GM19328 (cell line): ENCODE data around the gene PHACTR4.
"Not testable (repeated sequence)": the region's sequence is repeated elsewhere in the genome, so short reads cannot be mapped to it uniquely, and the experiment has no call there.

Experiments used
- ATAC-seq: cut with Tn5 transposase; IDR thresholded peaks from one replicate; pipeline ENCODE4 v1.9.1; 2021; ENCODE audit warnings: mild to moderate bottlenecking, moderate library complexity; ENCODE audit not compliant: unreplicated experiment

Gene PHACTR4

DNA sequence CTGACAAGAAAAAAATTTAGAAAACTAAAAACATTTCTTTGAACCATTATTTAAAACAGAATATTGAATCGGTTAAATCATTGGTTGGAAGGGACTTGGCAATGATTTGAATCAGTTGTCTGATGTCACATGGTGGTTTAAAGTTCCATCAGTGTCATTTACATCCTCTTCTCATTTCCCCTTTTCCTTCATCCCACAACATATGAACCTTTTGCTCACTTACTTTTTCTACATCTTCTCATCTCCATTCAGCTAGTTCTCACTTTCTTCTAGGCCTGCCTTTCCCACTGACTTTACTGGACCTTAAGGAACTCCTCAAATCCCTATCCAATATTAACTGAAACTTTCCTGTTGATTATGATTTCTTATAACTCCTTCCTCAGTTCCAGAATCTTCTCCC is 58.5 kb downstream of the PHACTR4 start:
- no peak for ATAC-seq

DNA sequence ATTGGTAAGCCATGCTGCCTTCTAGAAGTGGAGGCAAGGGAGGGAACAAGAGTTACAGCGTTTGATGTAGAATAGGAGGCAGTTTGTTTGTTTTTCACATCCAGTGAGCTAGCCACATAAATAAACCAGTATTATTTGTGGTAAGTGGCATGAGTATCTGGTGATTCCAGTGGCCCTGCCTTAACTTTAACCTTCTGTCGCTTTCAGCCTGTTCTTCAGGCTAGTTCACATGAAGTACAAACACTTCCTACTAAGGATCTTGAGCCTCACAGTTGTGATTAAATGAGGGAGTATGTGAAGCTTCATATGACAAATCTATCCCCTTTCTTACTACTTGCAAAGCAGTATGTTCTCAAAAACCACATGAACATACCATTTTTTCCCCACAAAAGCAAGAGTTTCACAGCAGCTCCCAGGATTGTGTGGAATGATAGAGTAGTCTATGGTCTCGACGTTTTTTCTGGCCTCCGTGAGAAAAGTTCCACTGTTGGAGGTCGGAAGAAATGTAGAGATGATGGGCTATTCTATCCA is 59.5 kb downstream of the PHACTR4 start:
- ATAC-seq: no peak

DNA sequence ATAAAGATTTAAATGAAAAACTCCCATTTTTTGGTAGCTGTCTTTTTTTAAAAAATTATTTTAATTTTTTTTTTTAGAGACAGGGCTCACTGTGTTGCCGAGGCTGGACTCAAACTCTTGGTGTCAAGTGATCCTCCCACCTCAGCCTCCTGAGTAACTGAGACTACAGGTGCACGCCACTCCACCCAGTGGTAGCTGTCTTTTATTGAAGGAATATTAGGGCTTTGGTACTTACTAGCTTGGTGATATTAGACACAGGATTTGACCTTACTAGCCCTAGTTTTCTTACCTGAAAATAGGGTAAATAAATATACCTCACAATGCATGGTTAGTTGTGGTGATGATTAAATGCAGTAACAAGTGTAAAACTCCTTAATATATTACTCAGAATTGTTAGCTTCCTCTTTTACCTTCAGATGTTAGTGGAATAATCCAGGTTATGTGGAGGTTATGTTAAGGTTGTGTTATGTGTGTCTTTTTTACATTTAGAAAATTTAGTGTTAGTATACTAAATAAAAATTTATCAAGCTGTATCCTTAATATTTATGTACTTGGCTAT is 66.8 kb downstream of the PHACTR4 start:
- ATAC-seq: no peak

DNA sequence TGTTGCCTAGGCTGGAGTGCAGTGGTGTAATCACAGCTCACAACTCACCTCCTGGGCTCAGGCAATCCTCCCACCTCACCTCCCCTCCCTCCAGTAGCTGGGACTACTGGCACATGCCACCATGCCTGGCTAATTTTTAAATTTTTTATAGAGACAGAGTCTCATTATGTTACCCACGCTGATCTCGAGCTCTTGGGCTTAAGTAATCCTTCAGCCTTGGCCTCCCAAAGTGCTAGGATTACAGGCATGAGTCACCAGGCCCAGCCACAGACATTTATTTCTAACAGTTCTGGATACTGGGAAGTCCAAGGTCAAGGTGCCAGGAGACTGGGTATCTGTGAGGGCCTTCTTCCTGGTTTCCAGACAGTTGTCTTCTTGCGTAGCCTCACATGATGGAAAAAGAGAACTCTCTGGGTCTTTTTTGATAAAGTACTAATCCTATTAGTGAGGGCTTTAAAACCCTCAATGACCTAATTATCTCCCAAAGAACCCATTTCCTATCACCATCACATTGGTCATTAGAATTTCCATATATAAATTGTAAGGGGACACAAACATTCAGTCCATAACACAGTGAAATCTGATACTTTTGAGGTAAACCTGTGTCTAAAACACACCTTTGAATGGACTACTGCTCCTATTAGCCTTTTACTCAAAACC is 67.9 kb downstream of the PHACTR4 start:
- no peak for ATAC-seq

DNA sequence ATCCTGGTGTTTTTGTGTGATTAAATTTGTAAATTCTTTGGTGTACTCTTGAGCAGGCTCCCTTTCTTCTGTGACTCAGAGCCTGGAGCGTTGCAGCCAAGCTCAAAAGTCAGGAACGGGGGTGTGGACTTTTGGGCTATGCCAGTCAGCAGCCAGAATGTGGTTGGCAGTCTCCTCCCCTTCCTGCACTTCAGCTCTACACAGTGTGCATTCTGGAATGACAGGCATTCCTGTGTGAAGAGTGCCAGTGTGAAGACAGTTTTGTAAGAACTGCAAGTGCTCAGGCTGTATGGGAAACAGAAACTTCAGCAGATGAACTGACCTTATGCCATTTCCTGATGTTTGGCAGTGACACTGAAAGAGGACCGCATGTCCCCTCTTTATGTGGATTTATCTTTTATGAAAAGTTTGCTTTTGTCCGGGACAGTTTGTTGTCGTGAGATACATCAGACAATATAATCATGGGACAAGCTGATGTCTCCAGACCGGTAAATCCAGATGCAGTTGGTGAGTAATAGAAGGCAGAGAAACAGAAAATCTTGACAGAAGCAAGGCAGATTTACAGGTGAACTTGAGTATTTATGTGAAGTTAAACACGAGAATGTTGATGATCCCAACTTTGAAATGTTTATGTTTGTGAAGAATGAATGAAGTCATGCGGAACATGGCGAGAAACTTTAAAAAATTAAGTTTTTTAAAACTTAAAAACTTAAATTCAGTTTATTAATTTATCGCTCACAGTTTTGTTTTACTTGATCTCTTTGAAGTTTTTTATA is 68.6 kb downstream of the PHACTR4 start:
- ATAC-seq: no peak

DNA sequence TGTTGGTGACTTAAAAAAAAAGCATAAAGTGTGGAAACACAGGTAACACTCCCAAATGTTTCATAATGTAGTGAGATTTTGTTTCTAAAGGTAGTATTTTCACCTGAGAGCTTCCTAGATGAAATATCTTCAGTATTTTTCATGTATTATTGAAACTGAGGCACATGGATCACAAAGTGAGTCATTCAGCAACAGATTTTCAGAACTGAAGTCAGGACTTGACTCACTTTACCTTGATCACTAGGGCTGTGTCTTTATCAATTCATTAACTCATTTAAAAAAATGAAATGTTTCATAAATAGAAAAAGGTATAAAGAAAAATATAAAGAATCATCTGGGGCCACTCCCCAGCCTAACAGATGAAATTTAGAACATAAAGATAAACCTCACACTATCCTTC is 69.8 kb downstream of the PHACTR4 start:
- ATAC-seq: no peak

DNA sequence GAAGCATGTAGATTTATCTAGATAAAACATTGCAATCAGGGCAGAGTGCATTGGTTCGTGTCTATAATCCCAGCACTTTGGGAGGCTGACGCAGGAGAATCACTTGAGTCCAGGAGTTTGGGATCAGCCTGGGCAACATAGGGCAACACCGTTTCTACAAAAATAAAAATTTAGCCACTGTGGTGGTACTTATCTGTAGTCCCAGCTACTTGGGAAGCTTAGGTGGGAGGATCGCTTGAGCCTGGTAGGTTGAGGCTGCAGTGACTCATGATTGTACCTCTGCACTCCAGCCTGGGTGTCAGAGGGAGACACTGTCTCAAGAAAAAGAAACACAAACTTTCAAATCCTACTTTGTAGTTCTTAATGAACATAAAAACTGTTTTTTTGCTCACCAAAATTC is 72.1 kb downstream of the PHACTR4 start:
- ATAC-seq: no peak

DNA sequence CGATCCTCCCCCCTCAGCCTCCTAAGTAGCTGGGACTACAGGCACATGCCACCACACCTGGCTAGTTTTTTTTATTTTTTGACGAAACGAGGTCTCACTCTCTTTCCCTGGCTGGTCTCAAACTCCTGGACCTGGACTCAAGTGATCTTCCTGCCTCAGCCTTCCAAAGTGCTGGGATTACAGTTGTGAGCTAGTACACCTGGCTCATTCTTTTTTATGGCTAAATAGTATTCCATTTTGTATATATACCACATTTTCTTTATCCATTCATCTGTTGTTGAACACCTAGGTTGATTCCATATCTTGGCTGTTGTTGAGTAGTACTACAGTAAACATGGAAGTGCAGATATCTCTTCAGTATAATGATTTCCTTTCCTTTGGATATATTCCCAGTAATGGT is 74.0 kb downstream of the PHACTR4 start:
- no peak for ATAC-seq

DNA sequence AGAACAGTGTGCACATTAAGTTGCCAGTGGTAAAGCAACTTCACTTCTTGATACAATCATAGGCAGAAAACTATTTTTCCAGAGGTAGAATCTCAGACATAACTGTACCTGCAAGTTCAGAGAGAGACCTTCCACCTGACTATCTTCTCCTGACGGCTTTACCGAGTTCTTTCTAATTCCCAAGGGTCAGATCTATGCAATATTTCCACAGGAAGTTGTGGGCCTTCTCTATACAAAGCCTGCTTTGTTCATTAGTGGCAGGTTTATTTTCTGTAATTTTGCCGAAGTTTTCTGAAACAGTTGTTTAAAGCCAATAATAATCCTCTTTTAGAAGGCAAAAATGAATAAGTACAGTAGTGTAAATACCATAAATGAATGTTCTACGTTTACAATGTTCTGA is 78.1 kb downstream of the PHACTR4 start:
- no peak for ATAC-seq

DNA sequence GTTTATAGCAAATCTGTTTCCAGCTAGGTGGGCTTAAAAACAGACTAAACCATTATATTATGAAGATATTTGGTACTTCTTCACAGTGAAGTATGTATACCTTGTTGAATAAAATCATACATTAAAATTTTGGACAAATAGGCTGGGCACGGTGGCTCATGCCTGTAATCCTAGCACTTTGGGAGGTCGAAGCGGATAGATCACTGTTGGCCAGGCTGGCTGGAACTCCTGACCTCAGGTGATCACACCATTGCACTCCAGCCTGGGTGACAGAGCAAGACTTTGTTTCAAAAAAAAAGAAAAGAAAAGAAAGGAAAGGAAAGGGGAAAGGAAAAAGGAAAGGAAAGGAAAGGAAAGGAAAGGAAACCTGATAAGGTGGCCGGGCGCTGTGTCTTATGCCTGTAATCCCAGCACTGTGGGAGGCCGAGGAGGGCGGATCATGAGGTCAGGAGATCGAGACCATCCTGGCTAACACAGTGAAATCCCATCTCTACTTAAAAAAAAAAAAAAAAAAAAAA is 78.6 kb downstream of the PHACTR4 start:
- not testable (repeated sequence) for ATAC-seq

DNA sequence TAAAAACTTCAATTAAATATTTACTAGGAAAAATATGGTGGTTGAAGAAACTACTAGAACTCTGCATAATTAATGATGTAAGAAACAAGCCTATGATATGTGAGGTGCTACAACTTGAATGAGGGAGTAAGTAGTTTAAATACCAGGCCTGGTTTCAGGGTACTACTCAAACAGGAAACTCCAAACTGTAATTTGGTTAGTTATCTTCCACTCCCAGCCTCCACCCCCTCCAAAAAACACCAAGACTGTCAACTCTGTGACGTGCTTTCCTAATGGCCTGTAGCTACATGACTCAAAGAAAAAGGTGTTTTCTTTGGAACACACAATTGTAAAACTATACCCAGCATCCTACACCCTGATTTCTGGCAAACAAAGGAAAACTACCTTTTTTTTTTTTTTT is 80.4 kb downstream of the PHACTR4 start:
- no peak for ATAC-seq

DNA sequence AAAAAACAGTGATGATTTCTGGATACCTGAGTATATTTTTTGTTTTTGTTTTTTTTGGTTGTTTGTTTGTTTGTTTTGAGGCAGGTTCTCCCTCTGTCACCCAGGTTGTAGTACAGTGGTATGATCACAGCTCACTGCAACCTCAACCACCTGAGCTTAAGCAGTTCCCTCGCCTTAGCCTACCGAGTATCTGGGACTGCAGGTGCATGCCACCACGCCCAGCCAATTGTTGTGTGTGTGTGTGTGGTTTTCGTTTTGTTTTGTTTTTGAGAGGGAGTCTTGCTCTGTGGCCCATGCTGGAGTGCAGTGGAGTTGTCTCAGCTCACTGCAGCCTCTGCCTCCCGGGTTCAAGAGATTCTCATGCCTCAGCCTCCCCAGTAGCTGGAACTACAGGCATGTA is 81.0 kb downstream of the PHACTR4 start:
- ATAC-seq: no peak

DNA sequence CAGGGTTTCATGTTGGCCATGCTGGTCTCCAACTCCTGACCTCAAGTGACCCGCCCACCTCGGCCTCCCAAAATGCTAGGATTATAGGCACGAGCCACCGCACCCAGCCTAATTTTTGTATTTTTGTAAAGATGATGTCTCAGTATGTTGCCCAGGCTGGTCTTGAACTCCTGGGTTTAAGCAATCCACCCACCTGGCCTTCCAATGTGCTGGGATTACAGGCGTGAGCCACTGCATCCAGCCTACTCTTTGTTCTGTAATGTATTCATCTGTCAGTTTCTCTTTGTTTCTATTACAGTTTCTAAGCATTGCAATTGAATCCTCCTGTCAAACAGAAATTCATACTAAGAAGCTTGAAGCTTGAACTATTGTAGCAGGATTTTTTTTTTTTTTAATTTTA is 81.5 kb downstream of the PHACTR4 start:
- ATAC-seq: no peak

DNA sequence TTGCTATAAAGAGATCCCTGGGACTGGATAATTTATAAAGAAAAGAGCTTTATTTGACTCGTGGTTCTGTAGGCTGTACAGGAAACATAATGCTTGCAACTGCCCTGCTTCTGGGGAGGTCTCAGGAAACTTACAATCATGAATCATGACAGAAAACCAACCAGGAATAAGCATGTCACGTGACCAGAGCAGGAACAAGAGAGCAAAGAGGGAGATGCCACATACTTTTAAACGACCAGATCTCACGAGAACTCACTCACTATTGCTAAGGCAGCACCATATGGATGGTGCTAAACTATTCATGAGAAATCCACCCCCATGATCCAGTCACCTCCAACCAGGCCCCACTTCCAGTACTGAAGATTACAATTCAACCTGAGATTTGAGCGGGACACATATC is 86.5 kb downstream of the PHACTR4 start:
- ATAC-seq: no peak

DNA sequence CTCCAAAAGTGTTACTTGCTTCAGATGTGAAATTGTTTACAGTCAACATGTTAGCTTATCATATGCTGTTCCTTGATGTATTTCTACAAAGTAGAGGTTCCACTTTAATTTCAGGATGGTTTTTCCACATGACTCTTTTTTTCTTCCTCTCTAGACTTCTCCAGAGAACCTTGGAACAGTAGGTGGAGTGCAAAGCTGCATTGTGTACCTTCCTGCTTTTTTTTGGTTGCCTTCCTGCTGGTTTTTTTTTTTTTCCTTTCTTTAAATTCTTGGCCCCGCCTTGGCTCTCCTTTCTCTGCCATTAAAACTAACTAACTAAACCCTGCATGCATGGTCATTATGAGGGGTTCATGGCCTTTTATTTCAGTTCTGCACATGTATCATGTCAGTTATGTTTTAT is 88.1 kb downstream of the PHACTR4 start:
- no peak for ATAC-seq

DNA sequence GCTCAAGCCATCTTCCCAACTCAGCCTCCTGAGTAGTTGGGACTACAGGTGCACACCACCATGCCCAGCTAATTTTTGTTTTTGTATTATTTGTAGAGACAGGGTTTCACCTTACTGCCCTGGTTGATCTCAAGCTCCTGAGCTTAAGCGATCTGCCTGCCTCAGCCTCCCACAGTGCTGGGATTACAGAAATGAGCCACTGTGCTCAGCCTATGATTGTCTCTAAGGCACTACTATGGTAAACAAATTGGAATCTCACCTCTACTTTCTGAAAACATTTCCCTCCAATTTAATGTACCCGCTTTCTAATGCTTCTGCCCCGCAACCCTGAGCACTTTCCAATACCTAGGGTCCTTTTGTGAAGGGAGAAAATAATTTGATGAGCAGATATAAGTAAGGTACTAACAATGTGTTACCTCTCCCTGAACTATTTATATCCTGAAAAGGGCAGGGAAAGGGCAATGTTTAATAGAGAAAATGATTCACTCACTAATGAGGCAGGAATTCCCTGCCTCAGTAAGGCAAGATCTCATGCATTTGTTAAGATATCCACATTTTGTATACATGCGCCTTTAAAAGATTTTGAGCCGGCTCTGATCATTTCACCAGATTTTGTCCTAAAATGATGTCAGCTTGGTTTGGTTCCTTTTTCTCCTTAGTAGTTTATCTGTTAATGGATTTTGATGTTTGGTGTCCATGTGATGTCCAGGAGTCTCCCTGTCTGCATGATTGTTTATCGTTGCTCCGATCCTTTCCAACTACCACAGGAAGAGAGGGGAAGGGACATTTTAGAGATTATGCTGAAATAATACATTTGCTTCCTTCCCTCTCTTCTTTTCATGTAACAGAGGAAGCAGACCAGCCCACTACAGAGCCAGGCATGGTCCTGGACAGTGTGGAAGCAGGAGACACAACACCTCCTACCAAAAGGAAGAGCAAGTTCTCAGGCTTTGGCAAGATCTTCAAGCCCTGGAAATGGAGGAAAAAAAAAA is 89.0 kb downstream of the PHACTR4 start:
- no peak for ATAC-seq

DNA sequence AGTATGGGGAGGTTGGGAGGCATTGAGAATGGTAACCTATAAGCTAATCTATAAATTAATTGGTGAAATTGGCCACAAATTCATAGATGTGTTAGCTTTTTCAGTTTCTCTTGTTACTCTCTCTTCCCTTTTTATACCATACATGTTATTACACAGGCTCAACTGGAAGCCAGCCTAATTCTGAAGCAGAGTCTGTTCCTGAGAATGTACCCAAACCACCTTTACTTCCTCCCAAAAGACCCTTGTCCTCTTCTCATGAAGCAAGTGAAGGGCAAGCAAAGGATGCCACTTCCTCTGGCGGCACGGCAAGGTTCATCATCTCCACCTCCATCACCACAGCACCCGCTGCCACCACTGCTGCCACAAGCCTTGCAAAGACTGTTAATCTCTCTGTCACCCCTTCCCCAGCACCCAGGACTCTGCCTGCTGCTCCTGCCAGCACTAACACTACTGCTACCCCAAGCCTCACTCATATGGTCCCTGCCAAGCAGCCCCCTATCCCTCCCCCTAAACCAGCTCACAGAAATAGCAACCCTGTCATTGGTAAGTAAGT is 96.8 kb downstream of the PHACTR4 start:
- no peak for ATAC-seq

DNA sequence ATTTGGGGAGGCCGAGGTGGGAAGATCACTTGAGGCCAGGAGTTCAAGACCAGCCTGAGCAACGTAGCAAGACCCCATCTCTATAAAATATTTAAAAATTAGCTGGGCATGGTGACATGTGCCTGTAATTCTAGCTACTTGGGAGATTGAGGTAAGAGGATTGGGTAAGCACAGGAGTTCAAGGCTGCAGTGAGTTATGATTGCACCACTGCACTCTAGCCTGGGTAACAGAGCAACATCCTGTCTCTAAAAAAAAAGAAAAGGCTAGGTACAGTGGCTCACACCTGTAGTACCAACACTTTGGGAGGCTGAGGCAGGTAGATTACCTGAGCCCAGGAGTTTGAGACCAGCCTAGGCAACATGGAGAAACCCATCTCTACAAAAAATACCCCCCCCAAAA is 100.6 kb downstream of the PHACTR4 start:
- ATAC-seq: no peak

DNA sequence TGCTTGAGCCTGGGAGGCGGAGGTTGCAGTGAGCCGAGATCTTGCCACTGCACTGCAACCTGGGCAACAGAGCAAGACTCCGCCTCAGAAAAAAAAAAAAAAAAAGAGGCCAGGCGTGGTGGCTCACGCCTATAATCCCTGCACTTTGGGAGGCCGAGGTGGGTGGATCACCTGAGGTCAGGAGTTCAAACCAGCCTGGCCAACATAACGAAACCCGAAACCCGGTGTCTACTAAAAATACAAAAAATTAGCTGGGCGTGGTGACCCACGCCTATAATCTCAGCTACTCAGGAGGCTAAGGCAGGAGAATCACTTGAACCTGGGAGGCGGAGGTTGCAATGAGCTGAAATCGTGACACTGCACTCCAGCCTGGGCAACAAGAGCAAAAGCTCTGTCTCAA is 110.0 kb downstream of the PHACTR4 start:
- ATAC-seq: not testable (repeated sequence)

DNA sequence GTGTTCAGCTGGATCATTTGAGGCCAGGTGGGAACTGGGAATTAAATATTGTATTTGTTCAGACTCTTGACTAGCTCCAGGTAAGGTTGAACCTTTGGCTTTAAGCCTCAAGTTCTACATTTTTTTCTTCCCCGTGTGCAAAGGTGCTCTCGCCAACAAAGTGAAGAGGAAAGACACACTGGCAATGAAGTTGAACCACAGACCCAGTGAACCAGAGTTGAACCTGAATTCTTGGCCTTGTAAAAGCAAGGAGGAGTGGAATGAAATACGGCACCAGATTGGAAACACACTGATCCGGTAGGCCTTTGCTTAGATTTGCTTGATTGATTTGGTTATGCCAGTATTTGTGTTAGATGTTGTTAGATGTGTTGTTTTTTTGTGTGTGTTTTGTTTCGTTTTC is 110.8 kb downstream of the PHACTR4 start:
- no peak for ATAC-seq
